SK-N-SH (cell line): ENCODE measurements around the gene OSBPL9.

Experiments used
- CHD2 ChIP-seq: fragments of 150-350 bp; IDR thresholded peaks from 2 replicates; pipeline ENCODE4 v1.6.1; 2018; ENCODE audit warnings: low read length; ENCODE audit not compliant: partially characterized antibody
- CTCF ChIP-seq: fragments of 200-600 bp; sonication (generic); IDR thresholded peaks from 2 replicates; pipeline ENCODE4 v1.6.1; 2017; ENCODE audit warnings: antibody characterized with exemption, mild to moderate bottlenecking, moderate library complexity
- EP300 ChIP-seq, 2 experiments: IDR thresholded peaks; 2 replicates each; pipeline versions ENCODE4 v1.4.0 to v1.6.1; 2012; ENCODE audit warnings: borderline replicate concordance in 1 of 2, low read depth in 1 of 2, low read length in 1 of 2
- FOXJ3 ChIP-seq: sonication (generic); formaldehyde crosslinking; IDR thresholded peaks from 2 replicates; pipeline ENCODE4 v1.5.1; 2020; ENCODE audit warnings: mild to moderate bottlenecking, missing genetic modification reagents
- GABPA ChIP-seq: IDR thresholded peaks from 2 replicates; pipeline ENCODE4 v1.4.0; 2012; ENCODE audit warnings: low read depth, mild to moderate bottlenecking
- MXI1 ChIP-seq: IDR thresholded peaks from 2 replicates; pipeline ENCODE4 v1.6.1; 2012; ENCODE audit warnings: mild to moderate bottlenecking, low read depth, low read length, improper control_type of control experiment
- PBX3 ChIP-seq: IDR thresholded peaks from 2 replicates; pipeline ENCODE4; 2012
- POLR2AphosphoS5 ChIP-seq: IDR thresholded peaks from 2 replicates; pipeline ENCODE4 v1.6.1; 2012; ENCODE audit warnings: low read depth, low read length
- RAD21 ChIP-seq: IDR thresholded peaks from 2 replicates; pipeline ENCODE4 v1.6.1; 2012; ENCODE audit warnings: mild to moderate bottlenecking, low read length
- RXRA ChIP-seq: IDR thresholded peaks from 2 replicates; pipeline ENCODE4 v1.4.0; 2012; ENCODE audit warnings: low read depth, mild to moderate bottlenecking, borderline replicate concordance
- TCF12 ChIP-seq: IDR thresholded peaks from 2 replicates; pipeline ENCODE4 v1.4.0; 2012
- USF1 ChIP-seq: IDR thresholded peaks from 2 replicates; pipeline ENCODE4 v1.4.0; 2012; ENCODE audit warnings: low read depth, borderline replicate concordance
- YY1 ChIP-seq: IDR thresholded peaks from 2 replicates; pipeline ENCODE4 v1.4.0; 2012; ENCODE audit warnings: low read depth, mild to moderate bottlenecking
- ZBTB33 ChIP-seq: IDR thresholded peaks from 2 replicates; pipeline ENCODE4 v1.4.0; 2012; ENCODE audit warnings: low read depth, borderline replicate concordance

- no peak for TF ChIP-seq CTCF
- TF ChIP-seq CHD2, result no peak
- TF ChIP-seq FOXJ3 (CRISPR knock-in tag), result no peak
- TF ChIP-seq EP300 (IDR thresholded peaks at IDR 0.05; ENCODE audit: borderline replicate concordance in 1 of 2, low read depth in 1 of 2, low read length in 1 of 2), result no peak
- no peak for TF ChIP-seq YY1
- TF ChIP-seq MXI1, result no peak
- TF ChIP-seq PBX3, result no peak
- no peak for TF ChIP-seq POLR2AphosphoS5
- TF ChIP-seq USF1, result no peak
- TF ChIP-seq RXRA, result no peak
- TF ChIP-seq TCF12, result no peak
- no peak for TF ChIP-seq GABPA
- TF ChIP-seq RAD21, result no peak
- no peak for TF ChIP-seq ZBTB33
These were observed 123.8 kb downstream of the OSBPL9 start for GRCh38 chr1:51740652-51741051.
